HepG2 (cell line): Measurements from ENCODE around the gene ADCY1. TPM values are rescaled to one million over a fixed set of nuclear protein-coding genes. Genes with fewer than 3 reads are reported as not detected.

Source experiments
- ATAC-seq: fragments of 200-7000 bp; cut with Tn5 transposase; 3 replicates; pipeline ENCODE4 v1.9.1; 2020; ENCODE audit warnings: mild to moderate bottlenecking, moderate library complexity
- BruUV-seq: library from RNA; stranded (reverse); fragments of 400-500 nt; replicated peaks from 2 replicates; lab custom pipeline; 2021; lab: Mats Ljungman, UMichigan
- CTCF ChIA-PET: fragments of 300-600 bp; formaldehyde crosslinking; extraction: SDS; loops from one replicate; lab custom pipeline; 2021; ENCODE audit warnings: low total read pairs, inconsistent platforms, low intra/inter-chr PET ratio; lab: Yijun Ruan, JAX
- POLR2A ChIA-PET: fragments of 350-600 bp; sonication (Branson Sonifier 250); formaldehyde crosslinking; loops from one replicate; lab custom pipeline; 2020; ENCODE audit warnings: antibody characterized with exemption, inconsistent platforms; lab: Yijun Ruan, JAX
- DNase-seq: peaks from one replicate; pipeline ENCODE4 v3.0.0-alpha.2; 2015; ENCODE audit warnings: low spot score
- FAIRE-seq: peaks from 3 replicates; lab custom pipeline; 2011; peaks lifted over from hg19 to GRCh38; lab: Jason Lieb, UNC
- H2AFZ ChIP-seq: one replicate; pipeline ENCODE4 v1.6.1; 2011; ENCODE audit warnings: low read length, inconsistent platforms
- H3K27ac ChIP-seq: fragments of 300-600 bp; 3 replicates; pipeline ENCODE4 v1.8.0; 2011; ENCODE audit warnings: mixed run types, mild to moderate bottlenecking, mixed read lengths, low read length, inconsistent platforms; ENCODE audit not compliant: insufficient read depth; ENCODE audit errors: extremely low read length
- H3K27me3 ChIP-seq, 2 experiments: fragments of 200-600 bp in 1 of 2; 2 replicates in 1 of 2; 3 replicates in 1 of 2; pipeline versions ENCODE4 v1.6.0 to v1.8.0; 2011; ENCODE audit warnings: low read length in 2 of 2, mild to moderate bottlenecking in 2 of 2, moderate library complexity in 2 of 2, inconsistent platforms in 1 of 2; ENCODE audit not compliant: insufficient read depth in 2 of 2, control insufficient read depth in 1 of 2
- H3K36me3 ChIP-seq, 2 experiments: fragments of 200-600 bp in 1 of 2; replicated peaks in 1 of 2; 2 replicates in 1 of 2; 3 replicates in 1 of 2; pipeline versions ENCODE4 v1.5.1 to v1.8.0; 2011; ENCODE audit warnings: low read length in 2 of 2, inconsistent platforms in 1 of 2; ENCODE audit not compliant: insufficient read depth in 2 of 2, control insufficient read depth in 1 of 2
- H3K4me1 ChIP-seq: 2 replicates; pipeline ENCODE4 v1.5.1; 2012; ENCODE audit warnings: low read length, inconsistent platforms; ENCODE audit not compliant: insufficient read depth
- H3K4me2 ChIP-seq: 2 replicates; pipeline ENCODE4 v1.6.0; 2011; ENCODE audit warnings: low read depth, low read length, inconsistent platforms
- H3K4me3 ChIP-seq, 3 experiments: fragments of 200-600 bp in 1 of 3; sonication (generic), shearing (Covaris generic) in 1 of 3; replicated peaks in 1 of 3; 2 replicates each; pipeline ENCODE4 v1.5.1; 2011 to 2016; ENCODE audit warnings: low read length in 3 of 3, inconsistent platforms in 2 of 3, low read depth in 2 of 3, mild to moderate bottlenecking in 2 of 3, control low read depth in 1 of 3, mixed read lengths in 1 of 3; ENCODE audit not compliant: insufficient read depth in 1 of 3
- H3K79me2 ChIP-seq: one replicate; pipeline ENCODE4 v1.6.1; 2011; ENCODE audit warnings: low read length, inconsistent platforms; ENCODE audit not compliant: insufficient read depth
- H3K9ac ChIP-seq: 2 replicates; pipeline ENCODE4 v1.6.0; 2011; ENCODE audit warnings: mild to moderate bottlenecking, low read depth, low read length, inconsistent platforms; ENCODE audit not compliant: insufficient read depth
- H3K9me3 ChIP-seq: 2 replicates; pipeline ENCODE4 v1.5.1; 2012; ENCODE audit warnings: mild to moderate bottlenecking, low read length
- H4K20me1 ChIP-seq: 2 replicates; pipeline ENCODE4 v1.6.0; 2011; ENCODE audit warnings: inconsistent platforms, mild to moderate bottlenecking, low read length, moderate library complexity; ENCODE audit not compliant: insufficient read depth
- FOXP4 ChIP-seq: sonication (generic); formaldehyde crosslinking; IDR thresholded peaks from 2 replicates; pipeline ENCODE4 v1.4.0; 2020; ENCODE audit warnings: missing genetic modification reagents
- HES4 ChIP-seq: sonication (generic); formaldehyde crosslinking; IDR thresholded peaks from 2 replicates; pipeline ENCODE4 v1.9.0; 2021; ENCODE audit warnings: mild to moderate bottlenecking, missing genetic modification reagents, borderline replicate concordance
- HIVEP1 ChIP-seq: sonication (generic); formaldehyde crosslinking; IDR thresholded peaks from 2 replicates; pipeline ENCODE4 v1.4.0; 2020; ENCODE audit warnings: mild to moderate bottlenecking, missing genetic modification reagents
- JUNB ChIP-seq: sonication (generic); formaldehyde crosslinking; IDR thresholded peaks from 2 replicates; pipeline ENCODE4 v1.8.0; 2022; ENCODE audit warnings: missing genetic modification reagents, mild to moderate bottlenecking, borderline replicate concordance
- ZNF143 ChIP-seq: sonication (generic); formaldehyde crosslinking; IDR thresholded peaks from 2 replicates; pipeline ENCODE4 v1.4.0; 2020; ENCODE audit warnings: missing genetic modification reagents
- ZNF30 ChIP-seq: sonication (generic); formaldehyde crosslinking; IDR thresholded peaks from 2 replicates; pipeline ENCODE4 v1.5.0; 2020; ENCODE audit warnings: mild to moderate bottlenecking, missing genetic modification reagents
- ZNF562 ChIP-seq: sonication (generic); formaldehyde crosslinking; IDR thresholded peaks from 2 replicates; pipeline ENCODE4 v1.8.0; 2022; ENCODE audit warnings: missing genetic modification reagents, borderline replicate concordance
- ZNF670 ChIP-seq: sonication (generic); formaldehyde crosslinking; IDR thresholded peaks from 2 replicates; pipeline ENCODE4 v1.8.0; 2022; ENCODE audit warnings: mild to moderate bottlenecking, missing genetic modification reagents, borderline replicate concordance
- ZNF724P ChIP-seq: sonication (generic); formaldehyde crosslinking; IDR thresholded peaks from 2 replicates; pipeline ENCODE4 v1.8.0; 2022; ENCODE audit warnings: missing genetic modification reagents, borderline replicate concordance
- WGBS: methylation state at CpG from one replicate; pipeline ENCODE4 v1.1.6; 2017; ENCODE audit warnings: low lambda C conversion rate; 5-methylcytosine and 5-hydroxymethylcytosine counted together
- in situ Hi-C: cut with HindIII; loops from 2 replicates; pipeline ENCODE4 v1.10.0; 2017; ENCODE audit warnings: low pct_unique_long_range_greater_than_20kb; ENCODE audit not compliant: extremely low pct_ligation_motif_present
- intact Hi-C: fragments of 100-400 bp; cut with micrococcal nuclease; formaldehyde crosslinking; loops from one replicate; pipeline ENCODE4 v1.10.0; 2022; ENCODE audit not compliant: unreplicated experiment
- polyA plus RNA-seq, 8 experiments: library from polyadenylated mRNA; depleted of rRNA in 3 of 8; stranded (reverse) in 7 of 8; unstranded in 1 of 8; fragments of >200 nt; fragmentation: Illumina TruSeq in 4 of 8; extraction: Trizol in 4 of 8; gene quantifications; 2 replicates each; pipeline versions ENCODE4 v1.2.1 to v1.2.3, GENCODE V29; 2011 to 2016; ENCODE audit warnings: low read depth in 4 of 8, missing spikeins in 1 of 8, mixed read lengths in 1 of 8; ENCODE audit not compliant: insufficient read depth in 1 of 8
- total RNA-seq, 5 experiments: library from RNA; depleted of rRNA; stranded (reverse); fragments of >200 nt; fragmentation: Illumina TruSeq; extraction: Trizol; gene quantifications; 2 replicates each; pipeline ENCODE4 v1.2.3, GENCODE V29; 2016; ENCODE audit warnings: low read depth in 1 of 5
- TF ChIP-seq, protein P1 (sequence below): sonication (generic); formaldehyde crosslinking; IDR thresholded peaks from 2 replicates; pipeline ENCODE4 v1.8.0; 2022; ENCODE audit warnings: mild to moderate bottlenecking, missing genetic modification reagents, moderate library complexity
- TF ChIP-seq, protein P2 (sequence below): IDR thresholded peaks from 2 replicates; pipeline ENCODE4 v1.6.1; 2016; ENCODE audit warnings: missing compliant biosample characterization, missing genetic modification reagents, borderline replicate concordance
- TF ChIP-seq, protein P3 (sequence below): sonication (generic); formaldehyde crosslinking; IDR thresholded peaks from 2 replicates; pipeline ENCODE4 v1.4.0; 2020; ENCODE audit warnings: mild to moderate bottlenecking, missing genetic modification reagents
- TF ChIP-seq, protein P4 (sequence below): sonication (generic); formaldehyde crosslinking; IDR thresholded peaks from 2 replicates; pipeline ENCODE4 v1.5.0; 2020; ENCODE audit warnings: mild to moderate bottlenecking, missing genetic modification reagents, borderline replicate concordance

Gene ADCY1
- total and polyA plus RNA-seq, 2 of the 13 experiments (the other 11 are each of a cell fraction or from before 2014, with no cell fraction given), result 0.80 to 1.2 TPM

- Histone ChIP-seq H3K4me1 (peaks cover 9% of the 10 kb centered on the region; the same call in 1 of the 2 replicates), H3K36me3 (no peaks in the 10 kb centered on the region), H4K20me1 (no peaks in the 10 kb centered on the region), H2AFZ (no peak overlapping the region), H3K9ac (no peak overlapping the region), H3K9me3 (no peaks in the 10 kb centered on the region), H3K4me2 (peak overlapping the region; percentile 12; the same call in 1 of the 2 replicates), H3K79me2 (no peaks in the 10 kb centered on the region), H3K27me3 (peaks cover 0 to 17% of the 10 kb centered on the region in 2 experiments; a peak in 1 of 5 replicates), H3K4me3 (no peak overlapping the region), H3K27ac (no peak overlapping the region)
- DNase-seq, result no peak
- intact Hi-C loops (loop anchor here (5.0 kb wide), 2 partner anchors 91 to 509 kb away; no protein-coding TSS in a partner anchor), in situ Hi-C loops (loop anchor here (5.0 kb wide), 1 partner anchor 201 kb away; no protein-coding TSS in a partner anchor)
- ChIA-PET POLR2A (interaction anchor here (1.2 kb wide), 1 partner anchor 108 kb away, joined by 3 read pairs; no protein-coding TSS in a partner anchor), CTCF (no interaction called here)
- 36% methylated on average over 11 of the region's 16 CpGs for WGBS
- no peak for FAIRE-seq
- BruUV-seq, result no TSS peak
- no peak for ATAC-seq
- no peak for TF ChIP-seq HES4 (CRISPR knock-in tag)
- no peak for TF ChIP-seq JUNB (CRISPR knock-in tag)
- TF ChIP-seq, protein P1, sequence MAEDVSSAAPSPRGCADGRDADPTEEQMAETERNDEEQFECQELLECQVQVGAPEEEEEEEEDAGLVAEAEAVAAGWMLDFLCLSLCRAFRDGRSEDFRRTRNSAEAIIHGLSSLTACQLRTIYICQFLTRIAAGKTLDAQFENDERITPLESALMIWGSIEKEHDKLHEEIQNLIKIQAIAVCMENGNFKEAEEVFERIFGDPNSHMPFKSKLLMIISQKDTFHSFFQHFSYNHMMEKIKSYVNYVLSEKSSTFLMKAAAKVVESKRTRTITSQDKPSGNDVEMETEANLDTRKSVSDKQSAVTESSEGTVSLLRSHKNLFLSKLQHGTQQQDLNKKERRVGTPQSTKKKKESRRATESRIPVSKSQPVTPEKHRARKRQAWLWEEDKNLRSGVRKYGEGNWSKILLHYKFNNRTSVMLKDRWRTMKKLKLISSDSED (CRISPR knock-in tag), result no peak
- TF ChIP-seq FOXP4 (CRISPR knock-in tag), result no peak
- TF ChIP-seq ZNF670 (CRISPR knock-in tag), result no peak
- TF ChIP-seq, protein P2, sequence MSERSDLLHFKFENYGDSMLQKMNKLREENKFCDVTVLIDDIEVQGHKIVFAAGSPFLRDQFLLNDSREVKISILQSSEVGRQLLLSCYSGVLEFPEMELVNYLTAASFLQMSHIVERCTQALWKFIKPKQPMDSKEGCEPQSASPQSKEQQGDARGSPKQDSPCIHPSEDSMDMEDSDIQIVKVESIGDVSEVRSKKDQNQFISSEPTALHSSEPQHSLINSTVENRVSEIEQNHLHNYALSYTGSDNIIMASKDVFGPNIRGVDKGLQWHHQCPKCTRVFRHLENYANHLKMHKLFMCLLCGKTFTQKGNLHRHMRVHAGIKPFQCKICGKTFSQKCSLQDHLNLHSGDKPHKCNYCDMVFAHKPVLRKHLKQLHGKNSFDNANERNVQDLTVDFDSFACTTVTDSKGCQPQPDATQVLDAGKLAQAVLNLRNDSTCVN (CRISPR knock-in tag), result no peak
- no peak for TF ChIP-seq ZNF143 (CRISPR knock-in tag)
- no peak for TF ChIP-seq HIVEP1 (CRISPR knock-in tag)
- TF ChIP-seq ZNF724P (CRISPR knock-in tag), result no peak
- TF ChIP-seq ZNF30 (CRISPR knock-in tag), result no peak
- TF ChIP-seq, protein P3, sequence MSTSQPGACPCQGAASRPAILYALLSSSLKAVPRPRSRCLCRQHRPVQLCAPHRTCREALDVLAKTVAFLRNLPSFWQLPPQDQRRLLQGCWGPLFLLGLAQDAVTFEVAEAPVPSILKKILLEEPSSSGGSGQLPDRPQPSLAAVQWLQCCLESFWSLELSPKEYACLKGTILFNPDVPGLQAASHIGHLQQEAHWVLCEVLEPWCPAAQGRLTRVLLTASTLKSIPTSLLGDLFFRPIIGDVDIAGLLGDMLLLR, result no peak
- TF ChIP-seq, protein P4, sequence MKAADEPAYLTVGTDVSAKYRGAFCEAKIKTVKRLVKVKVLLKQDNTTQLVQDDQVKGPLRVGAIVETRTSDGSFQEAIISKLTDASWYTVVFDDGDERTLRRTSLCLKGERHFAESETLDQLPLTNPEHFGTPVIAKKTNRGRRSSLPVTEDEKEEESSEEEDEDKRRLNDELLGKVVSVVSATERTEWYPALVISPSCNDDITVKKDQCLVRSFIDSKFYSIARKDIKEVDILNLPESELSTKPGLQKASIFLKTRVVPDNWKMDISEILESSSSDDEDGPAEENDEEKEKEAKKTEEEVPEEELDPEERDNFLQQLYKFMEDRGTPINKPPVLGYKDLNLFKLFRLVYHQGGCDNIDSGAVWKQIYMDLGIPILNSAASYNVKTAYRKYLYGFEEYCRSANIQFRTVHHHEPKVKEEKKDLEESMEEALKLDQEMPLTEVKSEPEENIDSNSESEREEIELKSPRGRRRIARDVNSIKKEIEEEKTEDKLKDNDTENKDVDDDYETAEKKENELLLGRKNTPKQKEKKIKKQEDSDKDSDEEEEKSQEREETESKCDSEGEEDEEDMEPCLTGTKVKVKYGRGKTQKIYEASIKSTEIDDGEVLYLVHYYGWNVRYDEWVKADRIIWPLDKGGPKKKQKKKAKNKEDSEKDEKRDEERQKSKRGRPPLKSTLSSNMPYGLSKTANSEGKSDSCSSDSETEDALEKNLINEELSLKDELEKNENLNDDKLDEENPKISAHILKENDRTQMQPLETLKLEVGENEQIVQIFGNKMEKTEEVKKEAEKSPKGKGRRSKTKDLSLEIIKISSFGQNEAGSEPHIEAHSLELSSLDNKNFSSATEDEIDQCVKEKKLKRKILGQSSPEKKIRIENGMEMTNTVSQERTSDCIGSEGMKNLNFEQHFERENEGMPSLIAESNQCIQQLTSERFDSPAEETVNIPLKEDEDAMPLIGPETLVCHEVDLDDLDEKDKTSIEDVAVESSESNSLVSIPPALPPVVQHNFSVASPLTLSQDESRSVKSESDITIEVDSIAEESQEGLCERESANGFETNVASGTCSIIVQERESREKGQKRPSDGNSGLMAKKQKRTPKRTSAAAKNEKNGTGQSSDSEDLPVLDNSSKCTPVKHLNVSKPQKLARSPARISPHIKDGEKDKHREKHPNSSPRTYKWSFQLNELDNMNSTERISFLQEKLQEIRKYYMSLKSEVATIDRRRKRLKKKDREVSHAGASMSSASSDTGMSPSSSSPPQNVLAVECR (CRISPR knock-in tag), result no peak
- TF ChIP-seq ZNF562, result no peak
Observed at GRCh38 chr7:45661302-45661995, 87.3 kb downstream of the ADCY1 start.
